IMR-90 (cell line): ENCODE measurements around the gene ERC2. TPM values are rescaled to one million over a fixed set of nuclear protein-coding genes. Genes with fewer than 3 reads are reported as not detected.

Source experiments
- ATAC-seq: fragments of 200-7000 bp; cut with Tn5 transposase; 2 replicates; pipeline ENCODE4 v1.9.1; 2020; ENCODE audit warnings: low read depth, mild to moderate bottlenecking, moderate library complexity
- BruUV-seq: library from RNA; stranded (reverse); fragments of 400-500 nt; replicated peaks from 2 replicates; lab custom pipeline; 2021; lab: Mats Ljungman, UMichigan
- CTCF ChIA-PET: fragments of 300-600 bp; formaldehyde crosslinking; extraction: SDS; loops from one replicate; lab custom pipeline; 2021; ENCODE audit warnings: antibody characterized with exemption; lab: Yijun Ruan, JAX
- POLR2A ChIA-PET: fragments of 300-600 bp; sonication (Branson Sonifier 250); formaldehyde crosslinking; loops from one replicate; lab custom pipeline; 2022; ENCODE audit warnings: antibody characterized with exemption; ENCODE audit not compliant: unreplicated experiment; lab: Charles Lee
- DNase-seq: peaks from one replicate; pipeline ENCODE4 v3.0.0; 2013
- H2AFZ ChIP-seq: replicated peaks from 2 replicates; pipeline ENCODE3; 2013; ENCODE audit warnings: low read length, mild to moderate bottlenecking; ENCODE audit not compliant: poor library complexity
- H2AK5ac ChIP-seq: 2 replicates; pipeline ENCODE4 v1.6.1; 2013; ENCODE audit warnings: low read depth, low read length, inconsistent platforms
- H2AK9ac ChIP-seq: replicated peaks from 2 replicates; pipeline ENCODE3; 2013; ENCODE audit warnings: mild to moderate bottlenecking, low read depth, low read length, moderate library complexity; ENCODE audit not compliant: poor library complexity
- H2BK120ac ChIP-seq: 2 replicates; pipeline ENCODE4 v1.6.1; 2013; ENCODE audit warnings: low read depth, low read length, inconsistent platforms
- H2BK15ac ChIP-seq: 3 replicates; pipeline ENCODE4 v1.6.1; 2013; ENCODE audit warnings: low read depth, low read length, inconsistent platforms
- H2BK20ac ChIP-seq: 2 replicates; pipeline ENCODE4 v1.6.1; 2013; ENCODE audit warnings: low read depth, mild to moderate bottlenecking, inconsistent platforms, low read length, moderate library complexity
- H2BK5ac ChIP-seq: 2 replicates; pipeline ENCODE4 v1.6.1; 2013; ENCODE audit warnings: mild to moderate bottlenecking, low read depth, low read length, inconsistent platforms; ENCODE audit not compliant: poor library complexity, severe bottlenecking
- H3K14ac ChIP-seq: replicated peaks from 2 replicates; pipeline ENCODE4 v1.6.1; 2013; ENCODE audit warnings: low read depth, low read length, inconsistent platforms
- H3K18ac ChIP-seq: 2 replicates; pipeline ENCODE4 v1.6.1; 2013; ENCODE audit warnings: low read depth, low read length, control low read depth
- H3K23ac ChIP-seq: 2 replicates; pipeline ENCODE4 v1.6.1; 2013; ENCODE audit warnings: low read depth, low read length, inconsistent platforms
- H3K27ac ChIP-seq: 2 replicates; pipeline ENCODE4 v1.5.1; 2013; ENCODE audit warnings: mild to moderate bottlenecking, control low read depth, low read length; ENCODE audit not compliant: insufficient read depth
- H3K27me3 ChIP-seq: 2 replicates; pipeline ENCODE4 v1.6.1; 2013; ENCODE audit warnings: low read length; ENCODE audit not compliant: control insufficient read depth, insufficient read depth
- H3K36me3 ChIP-seq: 2 replicates; pipeline ENCODE4 v1.6.1; 2013; ENCODE audit warnings: low read length, mixed read lengths; ENCODE audit not compliant: control insufficient read depth, insufficient read depth
- H3K4ac ChIP-seq: 2 replicates; pipeline ENCODE4 v1.6.1; 2013; ENCODE audit warnings: low read depth, low read length, inconsistent platforms
- H3K4me1 ChIP-seq: 2 replicates; pipeline ENCODE4 v1.6.1; 2013; ENCODE audit warnings: low read length, mixed read lengths; ENCODE audit not compliant: control insufficient read depth, insufficient read depth
- H3K4me2 ChIP-seq: 2 replicates; pipeline ENCODE4 v1.6.1; 2013; ENCODE audit warnings: low read depth, mild to moderate bottlenecking, control low read depth, low read length, moderate library complexity
- H3K4me3 ChIP-seq: 2 replicates; pipeline ENCODE4 v1.5.1; 2013; ENCODE audit warnings: low read depth, mild to moderate bottlenecking, control low read depth, low read length, moderate library complexity; ENCODE audit not compliant: insufficient read depth
- H3K56ac ChIP-seq: 2 replicates; pipeline ENCODE4 v1.6.1; 2013; ENCODE audit warnings: low read length, inconsistent platforms; ENCODE audit not compliant: insufficient read depth; ENCODE audit errors: extremely low read depth
- H3K79me1 ChIP-seq, 2 experiments: 2 replicates each; pipeline ENCODE4 v1.6.1; 2013; ENCODE audit warnings: low read length in 2 of 2, inconsistent platforms in 1 of 2, low read depth in 1 of 2
- H3K9ac ChIP-seq: 2 replicates; pipeline ENCODE4 v1.6.1; 2013; ENCODE audit warnings: low read depth, low read length, control low read depth
- H3K9me1 ChIP-seq: 2 replicates; pipeline ENCODE4 v1.6.1; 2013; ENCODE audit warnings: low read length, inconsistent platforms; ENCODE audit not compliant: insufficient read depth
- H3K9me3 ChIP-seq: 2 replicates; pipeline ENCODE4 v1.6.1; 2013; ENCODE audit warnings: low read length; ENCODE audit not compliant: control insufficient read depth, insufficient read depth
- H4K20me1 ChIP-seq: 2 replicates; pipeline ENCODE4 v1.6.1; 2013; ENCODE audit warnings: low read length, inconsistent platforms; ENCODE audit not compliant: insufficient read depth
- H4K5ac ChIP-seq: 2 replicates; pipeline ENCODE4 v1.6.1; 2013; ENCODE audit warnings: mild to moderate bottlenecking, low read depth, low read length, control low read depth
- H4K8ac ChIP-seq, 2 experiments: 2 replicates each; pipeline ENCODE4 v1.6.1; 2013; ENCODE audit warnings: low read depth in 2 of 2, low read length in 2 of 2, control low read depth in 1 of 2, inconsistent platforms in 1 of 2
- H4K91ac ChIP-seq: 2 replicates; pipeline ENCODE4 v1.6.1; 2013; ENCODE audit warnings: low read depth, low read length, inconsistent platforms; ENCODE audit not compliant: insufficient read depth
- BHLHE40 ChIP-seq: fragments of 150-350 bp; IDR thresholded peaks from 2 replicates; pipeline ENCODE4 v1.6.1; 2016; ENCODE audit warnings: mild to moderate bottlenecking, low read depth, low read length
- CEBPB ChIP-seq: IDR thresholded peaks from 2 replicates; pipeline ENCODE4 v1.6.1; 2012; ENCODE audit warnings: low read depth, low read length, improper control_type of control experiment
- CHD1 ChIP-seq: IDR thresholded peaks from 2 replicates; pipeline ENCODE4 v1.6.1; 2012; ENCODE audit warnings: low read depth, low read length, improper control_type of control experiment
- FOS ChIP-seq: fragments of 150-350 bp; IDR thresholded peaks from 2 replicates; pipeline ENCODE4 v1.6.1; 2016; ENCODE audit warnings: low read depth, low read length
- MAFK ChIP-seq: IDR thresholded peaks from 2 replicates; pipeline ENCODE4 v1.6.1; 2012; ENCODE audit warnings: low read depth, low read length, improper control_type of control experiment
- MAZ ChIP-seq: IDR thresholded peaks from 2 replicates; pipeline ENCODE4 v1.6.1; 2012; ENCODE audit warnings: low read depth, mild to moderate bottlenecking, low read length, improper control_type of control experiment, moderate library complexity, borderline replicate concordance
- MXI1 ChIP-seq: IDR thresholded peaks from 2 replicates; pipeline ENCODE4 v1.6.1; 2012; ENCODE audit warnings: low read depth, mild to moderate bottlenecking, low read length, moderate library complexity, borderline replicate concordance
- NFE2L2 ChIP-seq: fragments of 150-350 bp; IDR thresholded peaks from 2 replicates; pipeline ENCODE4 v1.6.1; 2016; ENCODE audit warnings: low read depth, mild to moderate bottlenecking, low read length
- POLR2A ChIP-seq: IDR thresholded peaks from 2 replicates; pipeline ENCODE4 v1.6.1; 2012; ENCODE audit warnings: mild to moderate bottlenecking, low read depth, low read length
- RAD21 ChIP-seq: IDR thresholded peaks from 2 replicates; pipeline ENCODE4 v1.6.1; 2012; ENCODE audit warnings: low read length, improper control_type of control experiment
- RCOR1 ChIP-seq: IDR thresholded peaks from 2 replicates; pipeline ENCODE4 v1.6.1; 2012; ENCODE audit warnings: mild to moderate bottlenecking, low read length, improper control_type of control experiment; ENCODE audit not compliant: insufficient replicate concordance
- RFX5 ChIP-seq: IDR thresholded peaks from 2 replicates; pipeline ENCODE4 v1.8.0; 2012; ENCODE audit warnings: low read depth, mild to moderate bottlenecking, low read length, moderate library complexity
- SMC3 ChIP-seq: fragments of 150-350 bp; IDR thresholded peaks from 2 replicates; pipeline ENCODE4 v1.6.1; 2016; ENCODE audit warnings: low read depth, mild to moderate bottlenecking, antibody characterized with exemption, low read length, moderate library complexity
- WGBS, 2 experiments: methylation state at CpG; one replicate each; pipeline versions ENCODE4 v1.1.5 to v1.1.7; 2013; ENCODE audit warnings: missing lambda C conversion rate in 2 of 2; ENCODE audit not compliant: insufficient read length in 1 of 2; ENCODE audit errors: extremely low coverage in 2 of 2; 5-methylcytosine and 5-hydroxymethylcytosine counted together
- dilution Hi-C: fragments of 300-500 bp; cut with HindIII; formaldehyde crosslinking; loops from one replicate; pipeline ENCODE4 v1.14.3; 2018; ENCODE audit warnings: low sequenced_read_pairs; ENCODE audit not compliant: unreplicated experiment
- in situ Hi-C: fragments of 300-500 bp; cut with MboI; formaldehyde crosslinking; loops from 3 replicates; pipeline ENCODE4 v1.14.3; 2019; ENCODE audit warnings: low sequenced_read_pairs, inconsistent platforms, mixed read lengths
- intact Hi-C: fragments of 100-400 bp; cut with micrococcal nuclease; formaldehyde crosslinking; loops from 2 replicates; pipeline ENCODE4 v1.10.0; 2022
- polyA plus RNA-seq, 3 experiments: library from polyadenylated mRNA; depleted of rRNA; stranded (reverse); fragments of >200 nt; gene quantifications; 2 replicates each; pipeline ENCODE4 v1.2.3, GENCODE V29; 2012; ENCODE audit warnings: low replicate concordance in 1 of 3
- total RNA-seq: library from RNA; depleted of rRNA; stranded (reverse); fragments of >200 nt; gene quantifications from 2 replicates; pipeline ENCODE4 v1.2.3, GENCODE V29; 2012
- TF ChIP-seq, protein P1 (sequence below): fragments of 150-350 bp; IDR thresholded peaks from 2 replicates; pipeline ENCODE4 v1.6.1; 2017; ENCODE audit warnings: mild to moderate bottlenecking, antibody characterized with exemption, low read length, low read depth
- TF ChIP-seq, protein P2 (sequence below): fragments of 150-350 bp; IDR thresholded peaks from 2 replicates; pipeline ENCODE4 v1.6.1; 2016; ENCODE audit warnings: low read depth, mild to moderate bottlenecking, low read length, moderate library complexity, borderline replicate concordance

Gene ERC2
- total and polyA plus RNA-seq, 2 of the 4 experiments (the other 2 are of a cell fraction) = 0.17 to 0.18 TPM

DNA sequence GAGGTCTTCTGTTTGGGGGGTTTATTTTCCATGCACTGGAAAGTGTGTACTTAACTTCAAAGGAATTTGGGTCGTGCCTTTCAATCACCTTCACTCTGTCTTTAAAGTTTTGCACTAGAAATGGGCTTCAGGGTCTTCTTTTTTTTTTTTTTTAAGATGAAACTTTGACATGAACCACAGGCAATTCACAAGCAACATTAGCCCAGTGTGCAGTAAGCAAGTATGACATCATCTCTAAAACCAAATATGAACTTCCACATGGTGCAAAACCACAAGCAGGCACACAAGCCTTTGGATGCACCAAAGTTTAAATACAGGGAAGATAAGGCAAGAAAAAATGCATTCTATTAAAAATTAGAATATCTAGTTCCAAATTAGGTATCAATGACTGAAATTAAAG, 381.9 kb downstream of the ERC2 start:
- DNase-seq (no peak), ATAC-seq (no peak)
- intact Hi-C loops = no loop called here
- Histone ChIP-seq H4K20me1 (no peaks in the 10 kb centered on the region), H3K18ac (no peak overlapping the region), H3K4me1 (no peaks in the 10 kb centered on the region), H3K79me1 (no peaks in the 10 kb centered on the region), H3K4ac (no peak overlapping the region), H3K23ac (no peak overlapping the region), H2BK120ac (no peak overlapping the region), H3K27ac (no peak overlapping the region), H4K5ac (no peak overlapping the region), H3K9ac (no peak overlapping the region), H2BK15ac (no peak overlapping the region), H3K4me3 (no peak overlapping the region), H4K8ac (no peak overlapping the region), H2AFZ (no peak overlapping the region), H3K9me3 (no peaks in the 10 kb centered on the region), H3K9me1 (no peaks in the 10 kb centered on the region), H3K56ac (no peak overlapping the region), H3K36me3 (no peaks in the 10 kb centered on the region), H4K91ac (no peak overlapping the region), H3K27me3 (no peaks in the 10 kb centered on the region), H3K14ac (no peak overlapping the region), H3K4me2 (no peak overlapping the region), H2AK9ac (no peak overlapping the region), H2BK5ac (no peak overlapping the region), H2AK5ac (no peak overlapping the region), H2BK20ac (no peak overlapping the region)
- BruUV-seq = no TSS peak
- CTCF ChIA-PET = no interaction called here
- no CpG with 5 or more reads among the region's 1 CpG for WGBS, 2 experiments
- TF ChIP-seq MAFK (no peak), BHLHE40 (no peak), POLR2A (no peak), CEBPB (no peak), MAZ (no peak), SMC3 (no peak), MXI1 (no peak), FOS (no peak), CHD1 (no peak), RAD21 (no peak), NFE2L2 (no peak), RCOR1 (no peak), RFX5 (no peak)
- TF ChIP-seq, protein P1, sequence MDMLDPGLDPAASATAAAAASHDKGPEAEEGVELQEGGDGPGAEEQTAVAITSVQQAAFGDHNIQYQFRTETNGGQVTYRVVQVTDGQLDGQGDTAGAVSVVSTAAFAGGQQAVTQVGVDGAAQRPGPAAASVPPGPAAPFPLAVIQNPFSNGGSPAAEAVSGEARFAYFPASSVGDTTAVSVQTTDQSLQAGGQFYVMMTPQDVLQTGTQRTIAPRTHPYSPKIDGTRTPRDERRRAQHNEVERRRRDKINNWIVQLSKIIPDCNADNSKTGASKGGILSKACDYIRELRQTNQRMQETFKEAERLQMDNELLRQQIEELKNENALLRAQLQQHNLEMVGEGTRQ = no peak
- TF ChIP-seq, protein P2, sequence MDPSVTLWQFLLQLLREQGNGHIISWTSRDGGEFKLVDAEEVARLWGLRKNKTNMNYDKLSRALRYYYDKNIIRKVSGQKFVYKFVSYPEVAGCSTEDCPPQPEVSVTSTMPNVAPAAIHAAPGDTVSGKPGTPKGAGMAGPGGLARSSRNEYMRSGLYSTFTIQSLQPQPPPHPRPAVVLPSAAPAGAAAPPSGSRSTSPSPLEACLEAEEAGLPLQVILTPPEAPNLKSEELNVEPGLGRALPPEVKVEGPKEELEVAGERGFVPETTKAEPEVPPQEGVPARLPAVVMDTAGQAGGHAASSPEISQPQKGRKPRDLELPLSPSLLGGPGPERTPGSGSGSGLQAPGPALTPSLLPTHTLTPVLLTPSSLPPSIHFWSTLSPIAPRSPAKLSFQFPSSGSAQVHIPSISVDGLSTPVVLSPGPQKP = no peak
- dilution Hi-C loops = no loop called here
- POLR2A ChIA-PET = no interaction called here
- in situ Hi-C loops = no loop called here
